Measurements from ENCODE around the gene DNAJB8.

Gene DNAJB8

DNA sequence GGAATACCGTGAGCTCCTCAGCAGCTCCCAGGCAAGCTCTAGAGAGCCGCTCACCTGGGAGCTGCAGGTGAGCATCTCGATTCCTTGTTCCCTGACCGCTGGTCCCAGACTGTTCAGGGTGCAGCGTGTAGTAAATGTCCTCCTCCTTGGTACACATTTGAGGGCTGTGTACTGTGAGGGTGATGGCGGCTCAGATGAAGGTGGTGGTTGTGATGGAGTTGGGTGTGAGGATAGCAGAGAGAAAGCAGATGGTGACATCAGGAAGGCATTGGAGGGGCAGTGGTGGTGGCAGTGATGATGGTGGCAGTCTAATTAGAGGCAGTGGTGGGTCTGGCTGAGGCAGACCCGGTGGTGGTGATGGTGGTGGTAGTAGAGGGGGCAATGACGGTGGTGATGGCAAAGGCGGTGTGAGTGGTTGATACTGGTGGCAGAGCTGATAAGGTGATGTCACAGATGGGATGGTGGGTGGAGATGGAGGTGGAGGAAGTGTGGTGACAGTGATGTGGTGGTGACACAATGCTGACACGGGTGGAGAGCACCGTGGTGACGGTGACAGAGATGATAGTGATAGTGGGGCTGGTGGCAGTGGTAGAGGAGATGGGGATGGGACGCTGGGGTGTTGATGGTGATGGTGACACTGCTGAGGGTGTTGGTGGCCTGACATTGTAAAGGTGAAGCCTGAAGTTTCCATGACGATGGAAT is at the start of gene DNAJB8:
TSS of gene DNAJB8 (minus strand) at position 51 of the 702 bp plus-strand sequence. CDS start 3,645 bp downstream, outside the sequence.
- ATAC-seq = peak; percentile 66 to 73

DNA sequence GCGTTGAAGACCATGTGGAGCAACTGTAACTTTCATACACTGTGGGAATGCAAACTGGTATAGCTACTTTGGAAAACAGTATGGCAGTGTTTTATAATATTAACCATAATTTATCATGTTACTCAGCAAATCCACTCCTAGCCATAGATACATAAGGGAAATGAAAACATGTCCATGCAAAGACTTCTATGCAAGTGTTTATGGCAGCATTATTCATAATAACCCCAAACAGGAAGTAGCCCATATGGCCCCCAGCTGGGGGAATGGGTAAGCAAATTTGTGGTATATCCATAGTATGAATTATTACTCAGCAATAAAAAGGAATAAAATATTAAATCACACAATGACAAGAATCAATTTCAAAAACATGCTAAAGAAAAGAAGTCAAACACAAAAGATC is 49.3 kb upstream of the DNAJB8 start:
- no peak for ATAC-seq

DNA sequence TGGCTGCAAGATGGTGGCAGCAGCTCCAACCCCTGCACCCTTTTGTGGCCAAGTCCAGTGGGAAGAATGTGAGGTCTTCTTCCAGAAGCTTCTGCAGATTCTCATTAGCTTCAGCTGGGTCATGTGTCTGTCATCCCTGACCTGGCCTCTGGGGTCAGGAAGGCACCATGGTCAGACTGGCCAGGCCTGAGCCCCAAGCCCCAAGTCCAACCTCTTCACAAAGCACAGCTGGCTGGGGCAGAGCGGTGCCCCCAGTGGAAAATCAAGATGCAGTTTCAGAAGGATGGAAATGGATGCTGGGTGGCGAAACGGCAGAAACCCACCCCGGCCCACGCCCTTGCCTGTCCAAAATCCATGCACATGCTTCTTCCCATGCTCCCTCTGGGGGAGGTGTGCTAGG is 42.2 kb upstream of the DNAJB8 start:
- ATAC-seq = no peak

DNA sequence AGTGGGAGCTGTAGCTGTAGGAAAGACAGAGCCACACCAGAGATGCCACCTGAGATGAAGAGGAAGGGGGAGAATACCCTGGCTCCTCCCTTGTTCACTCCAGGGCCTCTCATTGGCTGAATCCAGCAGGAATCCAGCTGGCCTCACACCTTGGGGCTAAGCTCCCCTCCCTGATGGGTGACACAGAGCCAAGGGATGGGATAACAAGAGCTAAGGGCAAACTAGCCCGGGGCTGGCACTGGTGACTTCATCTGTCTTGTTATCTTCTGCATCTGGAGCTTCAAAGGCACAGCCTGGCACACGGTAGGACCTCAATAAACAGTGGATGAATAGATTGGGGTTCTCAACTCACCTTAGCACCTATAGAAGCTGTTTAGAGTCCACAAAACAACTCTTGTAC is 40.1 kb upstream of the DNAJB8 start:
- ATAC-seq = no peak

DNA sequence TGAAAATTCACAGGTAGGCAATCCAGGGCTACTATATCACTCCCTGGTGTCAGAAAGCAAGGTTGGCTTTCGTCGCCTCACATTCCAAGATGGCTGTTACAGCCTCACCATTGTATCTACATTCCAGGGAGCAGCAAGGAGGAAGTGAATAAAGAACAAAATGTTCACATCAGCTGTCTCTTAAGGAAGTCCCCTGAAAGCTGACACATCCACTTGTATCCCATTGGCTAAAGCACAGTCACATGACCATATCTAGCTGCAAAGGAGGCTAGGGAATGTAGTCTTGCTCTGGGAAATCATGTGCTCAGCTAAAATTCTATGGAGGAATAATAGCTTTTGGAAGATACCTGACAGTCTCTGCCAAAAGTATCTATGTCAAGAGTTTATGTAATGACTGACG is 39.1 kb upstream of the DNAJB8 start:
- no peak for ATAC-seq

DNA sequence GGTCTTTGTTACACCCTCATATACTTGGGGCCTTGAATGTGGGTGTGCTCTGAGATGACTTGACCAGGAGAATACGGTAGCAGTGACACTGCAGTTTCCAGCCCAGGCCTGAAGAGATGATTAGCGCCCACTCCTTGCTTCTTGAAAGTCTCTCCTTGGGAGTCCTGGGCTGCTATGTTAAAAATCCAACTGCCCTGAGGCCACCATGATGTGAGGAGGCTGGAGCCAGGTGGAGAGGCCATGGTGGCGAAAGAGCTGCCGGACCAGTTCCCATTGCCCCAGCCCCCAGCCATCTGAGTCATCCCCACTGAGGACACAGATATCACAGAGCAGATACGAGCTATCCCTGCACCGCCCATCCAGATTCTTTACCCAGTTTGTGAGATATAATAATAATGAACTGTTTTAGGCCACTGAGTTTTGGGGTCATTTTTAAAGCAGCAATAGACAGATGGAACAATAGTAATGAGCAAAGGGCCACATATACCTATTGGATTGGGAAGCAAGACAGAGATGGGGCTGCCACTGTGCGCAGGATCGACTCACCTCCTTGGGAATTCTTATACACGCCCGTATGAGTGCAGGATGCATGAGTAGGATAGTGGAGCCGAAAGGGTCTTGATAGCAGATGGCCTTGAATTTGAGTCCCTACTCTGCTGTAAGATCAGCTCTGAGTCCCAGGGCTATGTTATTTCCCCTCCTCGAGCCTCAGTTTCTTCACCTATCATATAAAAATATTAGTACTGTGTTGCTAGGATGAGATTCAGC is 38.5 kb upstream of the DNAJB8 start:
- ATAC-seq = no peak

DNA sequence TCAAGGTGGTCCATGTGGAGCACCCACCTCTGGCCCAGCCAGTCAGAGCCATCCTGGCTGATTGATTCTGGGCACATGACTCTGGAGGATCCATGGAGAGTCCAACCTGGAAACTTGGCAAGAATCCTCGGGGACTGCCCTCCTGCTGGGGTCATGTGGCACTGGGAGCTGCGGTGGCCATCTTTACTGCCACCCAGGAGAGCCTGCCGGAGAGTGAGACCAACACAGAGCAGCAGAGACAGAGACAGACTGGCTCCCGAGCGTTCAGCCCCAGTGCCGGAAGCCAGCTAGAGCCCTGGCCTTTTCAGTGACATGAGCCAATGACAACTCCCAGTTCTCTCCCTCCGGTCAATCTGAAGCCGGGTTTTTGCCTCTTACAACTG is 37.8 kb upstream of the DNAJB8 start:
- no peak for ATAC-seq

DNA sequence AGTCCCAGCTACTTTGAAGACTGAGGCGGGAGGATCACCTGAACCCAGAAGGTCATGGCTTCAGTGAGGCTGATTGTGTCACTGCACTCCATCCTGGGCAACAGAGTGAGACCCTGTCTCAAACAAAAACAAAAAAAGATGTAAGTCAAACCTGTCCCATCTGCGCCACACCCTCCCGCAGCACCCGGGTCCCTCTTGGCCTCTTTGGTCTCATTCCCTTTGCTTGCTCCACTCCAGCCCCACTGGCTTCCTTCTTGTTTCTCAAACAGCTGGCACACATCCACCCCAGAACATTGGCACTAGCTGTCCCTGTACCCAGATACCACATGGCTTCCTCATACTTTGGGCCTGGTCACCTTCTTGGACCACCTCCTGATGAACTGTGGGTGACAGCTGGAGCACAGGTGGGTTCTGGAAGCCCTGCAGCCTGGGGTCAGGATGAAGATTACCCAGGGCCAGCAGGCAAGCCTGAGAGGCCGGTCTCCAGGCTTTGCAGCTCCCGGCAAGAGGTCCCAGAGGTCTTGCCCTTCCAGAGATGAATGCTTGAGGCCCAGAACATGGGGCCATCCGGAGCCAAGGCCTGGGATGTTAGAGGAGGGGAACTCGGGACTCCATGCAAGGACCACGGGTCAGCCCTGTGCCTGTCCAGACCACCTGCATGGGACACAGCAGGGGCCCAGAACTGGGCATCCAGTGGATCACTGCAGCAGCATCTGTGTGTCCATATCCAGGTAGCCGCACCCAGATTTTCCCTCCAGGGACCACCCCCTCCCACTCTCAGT is 37.3 kb upstream of the DNAJB8 start:
- ATAC-seq = no peak

DNA sequence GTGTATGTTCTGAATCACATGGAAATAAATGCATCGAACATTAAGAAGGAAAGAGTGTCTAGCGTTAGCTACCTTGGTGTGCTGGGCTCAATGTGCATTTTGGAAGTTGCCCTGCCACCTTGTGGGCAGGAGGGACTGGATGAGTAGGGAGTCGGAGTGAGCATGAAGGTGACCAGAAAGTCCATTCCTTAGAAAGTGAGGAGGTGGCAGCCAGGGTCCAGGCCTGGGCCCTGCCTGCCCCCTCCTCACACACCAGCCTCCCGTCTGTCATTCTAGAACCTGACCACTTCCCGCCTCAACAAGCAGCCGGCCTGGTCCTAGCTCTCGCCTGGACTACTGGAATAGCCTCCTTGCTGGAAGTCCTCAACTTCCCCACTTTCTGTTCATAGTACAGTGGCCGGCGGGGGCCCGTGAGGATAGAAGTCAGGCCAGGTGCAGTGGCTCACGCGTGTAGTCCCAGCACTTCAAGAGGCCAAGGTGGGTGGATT is 36.5 kb upstream of the DNAJB8 start:
- no peak for ATAC-seq

DNA sequence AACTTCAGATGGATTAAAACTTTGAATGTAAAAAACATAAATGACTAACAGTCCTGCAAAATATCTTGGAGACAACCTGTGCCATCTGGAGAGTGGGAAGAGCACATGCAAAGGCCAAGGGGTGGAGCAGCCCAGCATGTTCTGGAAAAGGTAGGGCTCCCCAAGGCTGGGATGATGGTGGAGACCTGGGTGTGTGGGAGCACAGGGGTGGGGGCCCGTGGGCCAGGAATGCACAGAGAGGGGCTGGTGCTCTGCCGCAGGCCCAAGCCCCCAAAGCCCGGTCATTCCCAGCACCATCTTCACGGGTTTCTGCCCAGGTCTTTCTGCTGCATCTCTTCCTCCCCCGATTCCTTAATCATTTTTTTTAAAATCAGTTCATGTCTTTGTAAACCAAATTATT is 36.0 kb upstream of the DNAJB8 start:
- ATAC-seq = no peak

DNA sequence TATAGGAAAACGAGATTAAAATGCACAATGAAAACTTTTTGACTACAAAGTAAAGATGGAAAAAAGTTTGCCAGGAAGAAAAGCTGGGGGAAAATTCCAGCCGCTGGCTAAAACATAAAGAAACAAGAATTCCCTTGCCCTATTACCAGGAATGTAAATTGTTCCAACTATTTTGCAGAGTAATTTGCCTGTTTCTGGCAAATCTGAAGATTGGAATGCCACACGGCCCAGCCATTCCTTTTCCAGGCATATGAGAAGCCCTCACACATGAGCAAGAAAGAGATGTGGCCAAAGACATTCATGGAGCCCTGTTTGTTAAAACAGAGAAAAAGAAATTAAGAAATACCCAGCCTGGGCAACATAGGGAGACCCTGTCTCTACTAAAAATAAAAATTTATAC is 34.7 kb upstream of the DNAJB8 start:
- ATAC-seq = no peak

DNA sequence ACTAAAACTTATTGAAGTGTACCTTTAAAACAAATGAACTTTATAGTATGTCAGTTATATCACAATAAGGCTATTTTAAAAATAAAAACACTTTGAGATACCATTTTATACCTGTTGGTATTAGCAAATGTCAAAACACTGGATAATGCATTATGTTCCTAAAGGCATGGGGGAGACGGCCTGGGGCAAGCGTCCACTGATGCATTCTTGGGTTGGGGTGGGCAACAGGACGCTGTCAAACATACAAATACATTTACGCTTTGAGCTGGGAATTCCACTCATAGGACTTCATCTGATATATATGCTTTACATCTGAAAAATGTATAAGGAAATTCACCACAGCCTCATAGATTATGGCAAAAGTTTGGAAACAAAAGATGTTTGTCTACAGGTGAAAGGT is 33.9 kb upstream of the DNAJB8 start:
- ATAC-seq = no peak

DNA sequence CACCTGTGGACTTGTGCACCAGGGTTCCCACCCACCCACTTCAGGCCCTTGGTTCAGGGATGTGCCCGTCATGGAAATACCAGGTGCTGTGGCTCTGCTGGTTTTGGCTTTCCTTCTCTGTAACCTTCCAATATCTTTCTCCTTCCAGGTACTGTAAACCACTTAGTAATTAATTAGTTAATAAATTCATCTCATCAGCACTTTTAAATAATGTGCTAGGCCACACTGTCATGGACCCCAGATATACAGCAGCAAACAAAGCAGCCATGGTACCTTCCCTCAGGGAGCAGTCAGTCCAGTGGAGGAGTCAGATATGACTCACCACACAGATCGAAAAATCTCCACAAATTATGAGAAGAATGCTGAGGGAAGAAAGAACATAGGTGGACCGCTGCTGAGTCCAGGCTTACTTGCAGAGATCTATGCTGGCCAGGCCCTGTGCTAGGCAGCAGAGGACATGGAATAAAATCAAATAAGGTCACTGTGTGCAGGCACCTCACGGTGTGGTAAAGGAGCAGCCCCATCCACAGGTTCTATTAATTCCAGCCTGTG is 33.1 kb upstream of the DNAJB8 start:
- no peak for ATAC-seq

DNA sequence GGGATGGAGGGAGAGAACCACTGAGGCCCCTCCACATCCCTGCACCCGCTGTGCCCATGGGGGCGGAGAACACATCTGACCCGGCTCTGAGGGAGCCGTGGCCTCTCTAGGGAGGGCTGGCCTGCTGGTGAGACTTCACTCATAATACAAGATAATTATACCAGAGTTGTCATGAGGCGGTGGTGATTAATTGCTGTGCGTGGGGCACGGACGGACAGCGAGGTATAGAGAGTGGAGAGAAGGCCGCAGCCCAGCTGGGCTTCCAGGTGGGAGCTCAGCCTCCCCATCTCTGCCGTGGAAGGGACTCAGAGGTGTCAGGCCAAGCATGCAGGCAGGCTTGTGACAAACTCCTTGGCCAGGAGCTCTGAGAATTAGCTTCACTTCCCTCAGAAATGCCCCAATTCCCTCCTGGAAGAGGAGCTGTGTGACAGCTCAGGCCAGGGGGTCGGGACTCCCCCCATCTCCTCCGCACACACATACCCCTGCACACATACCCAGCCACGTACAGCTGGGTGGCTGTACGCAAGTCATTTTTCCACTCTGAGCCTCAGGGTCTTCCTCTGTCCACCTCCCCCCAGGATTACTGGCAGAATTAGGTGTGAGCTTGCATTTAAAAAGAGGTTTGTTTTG is 32.3 kb upstream of the DNAJB8 start:
- no peak for ATAC-seq

DNA sequence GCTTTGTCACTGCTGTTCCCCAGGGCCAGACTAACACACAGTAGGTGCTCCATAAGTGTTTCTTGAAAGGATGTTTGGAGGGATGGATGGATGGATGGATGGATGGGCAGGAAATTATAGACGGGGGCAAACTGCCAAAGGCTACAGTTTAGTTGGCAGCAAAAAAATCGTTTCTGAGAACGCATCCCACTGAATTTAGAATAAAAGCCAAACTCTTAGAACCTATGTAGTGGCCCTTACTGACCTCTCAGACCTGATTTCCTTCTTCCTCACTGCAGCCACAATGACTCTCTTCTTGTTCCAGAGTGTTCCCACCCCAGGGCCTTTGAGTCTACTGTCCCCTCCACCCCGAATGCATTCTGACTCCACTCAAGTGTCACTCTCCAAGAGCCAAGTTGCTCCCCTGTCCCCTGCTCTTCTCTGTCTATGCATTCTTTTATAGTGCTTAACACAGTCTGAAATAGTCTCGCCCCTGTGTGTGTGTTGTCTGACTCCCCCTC is 31.5 kb upstream of the DNAJB8 start:
- no peak for ATAC-seq

DNA sequence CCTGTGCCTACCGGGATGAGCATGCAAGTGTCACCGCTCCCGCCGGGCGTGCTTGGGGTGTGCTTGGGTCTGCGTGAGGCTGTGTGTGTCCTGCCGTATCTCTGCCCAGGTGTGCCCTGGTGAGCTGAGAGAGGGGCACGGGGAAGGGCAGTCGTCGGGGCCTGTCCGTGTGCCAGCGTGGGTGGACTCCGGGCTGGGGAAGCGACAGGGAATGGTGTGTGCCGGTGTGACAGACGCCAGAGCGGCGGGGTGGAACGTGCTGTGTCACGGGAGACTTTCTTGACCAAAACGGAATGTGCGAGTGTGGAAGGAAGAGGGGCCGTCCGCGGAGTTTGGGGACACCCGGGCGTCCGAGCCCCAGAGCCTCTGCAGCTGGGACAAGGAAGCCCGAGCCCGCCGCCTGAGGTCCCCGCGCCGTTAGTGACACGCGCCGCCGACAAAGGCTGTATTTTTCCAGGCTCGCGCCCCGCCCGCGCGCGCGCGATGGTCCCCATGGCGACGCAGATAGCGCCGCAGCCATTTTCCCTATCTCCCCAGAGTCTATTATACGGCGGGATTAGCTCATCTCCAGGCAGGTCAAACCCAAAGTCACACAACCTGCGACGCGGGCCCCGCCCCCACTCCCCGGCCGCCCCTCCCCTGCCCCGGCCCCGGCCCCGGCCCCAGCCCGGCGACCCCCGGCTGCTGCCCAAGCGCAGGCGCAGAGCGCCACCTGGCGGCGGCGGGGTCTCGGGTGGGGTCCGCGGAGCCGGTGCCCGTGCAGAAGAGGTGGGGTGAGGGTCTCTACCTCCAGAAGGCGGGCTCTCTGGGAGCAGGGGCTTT is 30.8 kb upstream of the DNAJB8 start:
- peak; percentile 68 to 69 for ATAC-seq

DNA sequence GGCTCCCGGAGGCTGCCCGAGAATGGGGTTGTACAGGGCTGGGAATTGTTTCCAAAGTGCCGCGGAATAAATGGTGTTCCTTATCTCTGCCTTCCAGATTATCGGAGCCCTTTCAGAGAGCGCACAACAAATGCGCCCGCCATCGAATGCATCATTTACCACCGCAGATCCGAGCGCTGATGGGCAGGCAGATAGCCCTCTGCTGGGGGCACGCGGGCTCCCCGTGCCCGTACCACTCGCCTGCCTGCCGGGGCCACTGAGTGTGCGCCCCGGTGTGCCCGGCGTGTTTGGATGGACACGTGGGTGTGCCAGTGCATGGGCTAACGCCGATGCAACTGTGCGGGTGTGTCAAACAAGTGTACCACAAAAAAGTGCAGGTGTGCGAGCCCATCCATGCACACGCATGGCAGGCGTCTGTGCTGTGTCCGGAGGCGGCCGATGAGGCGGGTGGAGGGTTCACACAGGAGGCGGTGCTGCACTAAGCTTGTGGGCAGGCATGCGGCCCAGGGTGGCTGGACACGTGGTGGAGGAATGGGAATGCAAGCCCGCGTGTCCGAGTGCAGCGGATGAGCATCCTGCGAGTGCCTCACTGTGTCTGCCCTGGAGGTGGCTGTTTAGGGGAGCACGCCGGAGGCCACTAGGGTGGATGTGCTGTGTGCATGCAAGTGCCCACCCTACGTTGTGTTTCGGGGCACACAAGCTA is 30.1 kb upstream of the DNAJB8 start:
- no peak for ATAC-seq

DNA sequence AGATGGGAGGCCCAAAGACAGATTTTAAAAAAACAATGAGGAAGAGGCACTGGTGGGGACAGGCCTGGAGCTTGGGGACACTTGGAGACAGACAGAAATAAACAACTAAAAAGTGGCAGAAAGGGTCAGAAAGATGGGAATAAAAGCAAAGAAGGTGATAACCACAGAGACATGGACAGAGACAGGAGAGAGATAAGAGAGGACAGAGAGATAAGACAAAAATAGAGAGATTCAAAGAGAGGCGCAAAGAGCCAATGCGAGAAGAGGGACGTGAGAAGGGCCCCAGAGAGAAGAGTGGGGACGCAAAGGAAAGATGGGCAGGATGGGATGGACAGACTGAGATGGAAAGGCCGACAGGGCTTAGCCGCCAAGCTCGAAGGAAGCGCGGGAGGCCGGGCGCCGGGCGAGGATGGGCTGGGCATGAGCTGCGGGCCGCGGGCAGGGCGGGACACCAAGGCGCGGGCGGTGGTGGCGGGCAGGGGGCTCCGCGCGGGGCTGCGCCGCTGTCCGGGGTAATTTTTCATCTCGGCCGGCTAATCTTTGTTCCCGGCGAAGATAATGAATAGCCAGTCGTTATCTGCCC is 29.4 kb upstream of the DNAJB8 start:
- ATAC-seq = no peak

DNA sequence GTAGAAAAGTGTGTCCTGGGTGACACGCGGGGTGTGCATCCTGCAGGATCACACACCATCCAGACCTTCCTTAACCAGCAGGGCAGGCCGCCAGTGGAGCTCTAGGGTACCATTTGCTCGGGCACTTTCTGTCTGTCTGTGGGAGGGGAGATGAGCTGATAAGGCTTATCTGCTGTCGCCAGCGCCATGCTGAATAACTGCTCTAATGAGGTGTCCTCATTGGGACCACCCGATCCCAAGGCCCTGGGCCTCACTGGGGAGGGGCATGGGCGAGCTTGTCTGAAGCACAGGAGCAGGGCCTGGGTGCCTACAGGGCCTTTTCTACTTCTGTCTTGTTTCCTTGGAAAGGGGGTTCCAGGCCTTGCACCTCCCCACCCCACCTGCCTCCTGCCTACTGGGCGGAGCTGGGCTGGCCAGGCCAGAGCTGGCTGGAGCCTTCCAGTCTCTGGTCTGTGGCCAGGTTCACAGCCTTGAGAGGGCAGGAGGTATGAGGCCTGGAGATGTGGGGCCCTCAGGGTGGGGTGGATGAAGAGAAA is 28.8 kb upstream of the DNAJB8 start:
- ATAC-seq = no peak

DNA sequence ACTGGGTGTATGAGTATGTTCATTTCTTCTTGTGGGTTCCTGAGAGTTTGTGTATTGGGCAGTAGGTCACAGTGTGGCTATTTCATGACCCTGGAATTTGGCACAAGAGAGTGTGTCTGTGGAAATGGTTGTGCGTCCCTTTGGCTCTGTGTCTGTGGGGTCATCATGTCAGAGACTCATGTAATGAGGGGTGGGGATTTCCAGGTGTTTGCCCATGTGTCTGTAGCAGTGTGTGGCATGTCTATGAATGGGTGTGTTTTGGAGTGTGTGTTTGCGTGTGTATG is 27.6 kb upstream of the DNAJB8 start:
- no peak for ATAC-seq

Data from activated CD4-positive, CD25-positive, alpha-beta regulatory T cell treated with anti-CD3 and anti-CD28 coated beads, Interleukin-2, amount 50 U/mL, for 24 hours (primary cell).